Bronchial epithelial cell (primary cell): ENCODE results near the gene MRPS27. TPM values are rescaled to one million over a fixed set of nuclear protein-coding genes. Genes with fewer than 3 reads are reported as not detected.

Experiments used
- DNase-seq: peaks from one replicate; pipeline ENCODE4 v3.0.0-alpha.2; 2010; ENCODE audit warnings: low read depth
- FAIRE-seq: peaks from 2 replicates; lab custom pipeline; 2011; peaks lifted over from hg19 to GRCh38; lab: Jason Lieb, UNC
- H3K27me3 ChIP-seq: 2 replicates; pipeline ENCODE4 v1.5.1; 2011; ENCODE audit warnings: low read length; ENCODE audit not compliant: control insufficient read depth, insufficient read depth
- H3K36me3 ChIP-seq: 2 replicates; pipeline ENCODE4 v1.5.1; 2011; ENCODE audit warnings: low read length; ENCODE audit not compliant: control insufficient read depth, insufficient read depth
- H3K4me3 ChIP-seq: 2 replicates; pipeline ENCODE4 v1.5.1; 2011; ENCODE audit warnings: mild to moderate bottlenecking, low read depth, low read length, control low read depth
- total RNA-seq: library from RNA; depleted of rRNA; stranded (reverse); fragments of >200 nt; gene quantifications from 2 replicates; pipeline ENCODE4 v1.2.1, GENCODE V29; 2014
- TF ChIP-seq, protein P1 (sequence below): IDR thresholded peaks from 2 replicates; pipeline ENCODE4 v1.5.1; 2011; ENCODE audit warnings: mild to moderate bottlenecking, moderate library complexity, low read length, control low read depth, inconsistent platforms; ENCODE audit not compliant: insufficient read depth, severe bottlenecking

MRPS27 gene
- total RNA-seq, 1 donor from 2014 or later = 53.4 TPM

DNA sequence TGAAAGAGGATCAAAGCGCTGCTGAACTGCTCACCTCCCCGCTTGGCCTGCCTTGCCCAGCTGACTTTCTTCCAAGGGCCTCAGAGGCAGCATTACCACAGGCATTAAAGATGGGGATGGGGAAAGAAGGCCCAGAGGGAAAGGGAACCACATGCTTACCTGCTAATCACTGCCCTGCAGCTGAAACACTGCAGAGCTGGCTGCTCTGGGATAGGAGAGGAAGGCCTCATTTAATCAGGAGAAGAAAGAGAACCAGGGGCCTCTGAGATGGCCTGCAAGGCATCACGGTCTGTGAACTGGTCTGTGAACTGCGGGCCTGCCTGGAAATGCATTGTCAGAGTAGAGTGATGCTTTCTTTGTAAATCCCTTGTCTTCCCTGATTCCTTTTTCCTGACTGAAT lies 44.9 kb upstream of the MRPS27 start:
- H3K4me3 ChIP-seq = no peak overlapping the region
- FAIRE-seq (no peak), DNase-seq (no peak)
- H3K36me3 ChIP-seq = peaks cover 1% of the 10 kb centered on the region
- H3K27me3 ChIP-seq = no peaks in the 10 kb centered on the region
- TF ChIP-seq, protein P1, sequence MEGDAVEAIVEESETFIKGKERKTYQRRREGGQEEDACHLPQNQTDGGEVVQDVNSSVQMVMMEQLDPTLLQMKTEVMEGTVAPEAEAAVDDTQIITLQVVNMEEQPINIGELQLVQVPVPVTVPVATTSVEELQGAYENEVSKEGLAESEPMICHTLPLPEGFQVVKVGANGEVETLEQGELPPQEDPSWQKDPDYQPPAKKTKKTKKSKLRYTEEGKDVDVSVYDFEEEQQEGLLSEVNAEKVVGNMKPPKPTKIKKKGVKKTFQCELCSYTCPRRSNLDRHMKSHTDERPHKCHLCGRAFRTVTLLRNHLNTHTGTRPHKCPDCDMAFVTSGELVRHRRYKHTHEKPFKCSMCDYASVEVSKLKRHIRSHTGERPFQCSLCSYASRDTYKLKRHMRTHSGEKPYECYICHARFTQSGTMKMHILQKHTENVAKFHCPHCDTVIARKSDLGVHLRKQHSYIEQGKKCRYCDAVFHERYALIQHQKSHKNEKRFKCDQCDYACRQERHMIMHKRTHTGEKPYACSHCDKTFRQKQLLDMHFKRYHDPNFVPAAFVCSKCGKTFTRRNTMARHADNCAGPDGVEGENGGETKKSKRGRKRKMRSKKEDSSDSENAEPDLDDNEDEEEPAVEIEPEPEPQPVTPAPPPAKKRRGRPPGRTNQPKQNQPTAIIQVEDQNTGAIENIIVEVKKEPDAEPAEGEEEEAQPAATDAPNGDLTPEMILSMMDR = no peak

DNA sequence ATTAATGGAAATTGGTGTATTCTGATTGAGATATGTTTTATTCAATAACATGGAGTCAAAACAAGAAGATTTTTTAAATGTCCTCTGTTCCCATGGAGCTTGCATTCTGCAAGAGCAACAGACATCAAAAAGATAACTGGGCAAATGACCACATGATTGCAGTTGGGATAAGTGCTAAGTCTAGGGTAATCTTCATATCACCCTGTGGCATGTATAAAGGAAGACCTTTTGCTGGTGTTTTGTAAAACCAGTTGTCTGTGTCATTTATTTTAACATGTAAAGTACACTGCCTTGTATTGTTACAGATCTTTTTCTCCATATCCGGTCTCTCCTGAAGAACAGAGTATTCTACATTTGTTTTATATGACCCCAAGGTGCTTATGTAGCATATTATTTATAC lies 44.1 kb upstream of the MRPS27 start:
- TF ChIP-seq, protein P1 = no peak
- H3K4me3 ChIP-seq = no peak overlapping the region
- H3K36me3 ChIP-seq = peaks cover 1% of the 10 kb centered on the region
- DNase-seq (no peak), FAIRE-seq (no peak)
- H3K27me3 ChIP-seq = no peaks in the 10 kb centered on the region

DNA sequence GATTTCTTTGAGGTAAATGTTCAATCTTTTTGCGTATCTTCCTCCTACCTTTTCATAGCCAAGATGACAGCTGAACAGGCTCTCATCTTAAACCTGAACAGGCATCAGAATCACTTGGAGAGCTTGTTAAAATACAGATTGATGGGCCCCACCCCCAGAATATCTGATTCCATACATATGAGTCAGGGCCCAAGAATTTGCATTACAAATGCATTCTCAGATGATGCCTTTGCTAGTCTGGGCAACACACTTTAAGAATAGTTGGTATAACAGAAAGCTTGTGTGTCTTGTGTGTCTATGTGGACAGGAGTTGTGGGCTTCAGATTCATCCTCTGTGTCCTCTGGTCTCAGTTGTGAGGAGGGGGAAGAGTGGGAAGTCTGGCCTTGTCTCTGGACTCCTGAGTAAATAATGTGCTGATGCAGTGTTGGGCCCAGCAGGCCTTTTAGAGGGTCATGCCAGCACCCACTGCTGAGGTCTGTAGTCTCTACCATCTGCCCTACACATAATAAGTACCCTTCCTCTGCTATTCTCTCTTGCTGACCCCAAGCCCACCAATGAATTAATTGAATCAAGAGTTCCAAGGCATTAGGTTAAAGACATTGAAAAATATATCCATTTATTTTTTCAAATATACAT lies 43.2 kb upstream of the MRPS27 start:
- Histone ChIP-seq H3K27me3 (no peaks in the 10 kb centered on the region), H3K4me3 (no peak overlapping the region), H3K36me3 (peaks cover 4% of the 10 kb centered on the region)
- TF ChIP-seq, protein P1 = no peak
- no peak for FAIRE-seq
- peak; percentile 92 for DNase-seq

DNA sequence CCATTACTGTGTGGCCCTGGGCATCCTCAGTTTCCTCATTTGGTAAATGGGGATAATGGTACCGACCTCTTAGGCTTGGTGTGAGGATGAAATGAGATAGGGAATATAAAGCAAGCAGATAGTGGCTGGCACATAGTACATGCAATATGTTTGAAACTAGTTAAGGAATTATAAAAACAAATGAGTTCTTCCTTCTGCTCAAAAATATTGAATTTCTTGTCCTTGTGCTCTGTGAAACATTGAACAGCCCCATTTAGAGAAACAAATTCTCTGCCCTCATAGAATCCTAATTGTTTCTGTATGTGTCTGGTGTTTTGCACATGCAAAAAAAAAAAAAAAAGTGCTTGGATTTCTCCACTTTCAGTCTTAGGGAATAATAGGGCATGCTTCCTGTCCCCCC lies 39.8 kb upstream of the MRPS27 start:
- TF ChIP-seq, protein P1 = no peak
- DNase-seq (no peak), FAIRE-seq (no peak)
- no peaks in the 10 kb centered on the region for H3K27me3 ChIP-seq
- H3K4me3 ChIP-seq = no peak overlapping the region
- H3K36me3 ChIP-seq = peaks cover 6% of the 10 kb centered on the region

DNA sequence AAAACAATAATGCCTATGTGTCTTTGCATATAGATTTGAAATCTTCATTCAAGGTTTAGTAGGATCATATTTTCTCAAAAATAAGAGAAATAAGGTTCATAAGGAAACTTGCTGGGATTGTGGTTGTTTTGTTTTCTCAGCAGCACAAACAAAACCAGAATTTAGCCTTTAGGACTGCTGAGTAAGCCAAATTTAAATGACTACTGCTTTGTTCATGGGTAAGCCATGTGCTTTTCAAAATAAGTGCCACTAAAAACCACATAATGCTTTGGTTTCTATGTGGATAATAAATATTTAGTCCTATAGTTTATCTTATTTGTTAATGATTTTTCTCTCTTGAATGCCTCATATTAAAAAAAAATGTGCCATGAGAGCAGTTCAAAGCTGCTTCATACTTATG lies 38.9 kb upstream of the MRPS27 start:
- Histone ChIP-seq H3K27me3 (no peaks in the 10 kb centered on the region), H3K36me3 (peaks cover 6% of the 10 kb centered on the region), H3K4me3 (no peak overlapping the region)
- FAIRE-seq (no peak), DNase-seq (no peak)
- TF ChIP-seq, protein P1 = no peak

DNA sequence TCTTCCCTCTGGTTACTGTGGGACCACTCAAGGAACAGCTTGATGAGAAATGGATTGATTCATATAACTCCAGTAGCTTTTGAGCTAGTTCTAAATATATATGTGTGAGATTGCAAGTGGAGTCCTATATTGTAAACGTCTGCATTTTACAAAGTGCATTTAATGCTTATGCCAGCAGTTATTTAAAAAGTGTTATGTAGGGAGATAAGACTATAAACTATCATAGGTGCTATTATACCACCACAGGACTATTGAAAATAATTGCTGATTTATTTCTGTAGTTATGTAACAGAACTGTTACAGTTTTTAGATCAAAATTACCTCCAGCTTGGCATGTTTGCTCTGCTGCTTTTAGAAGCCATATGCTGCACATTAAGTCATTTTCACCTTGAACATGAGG lies 36.3 kb upstream of the MRPS27 start:
- Histone ChIP-seq H3K4me3 (no peak overlapping the region), H3K27me3 (no peaks in the 10 kb centered on the region), H3K36me3 (peaks cover 4% of the 10 kb centered on the region)
- no peak for FAIRE-seq
- TF ChIP-seq, protein P1 = no peak
- no peak for DNase-seq
